ENCODE measurements around the gene PHACTR3.

Gene PHACTR3

DNA sequence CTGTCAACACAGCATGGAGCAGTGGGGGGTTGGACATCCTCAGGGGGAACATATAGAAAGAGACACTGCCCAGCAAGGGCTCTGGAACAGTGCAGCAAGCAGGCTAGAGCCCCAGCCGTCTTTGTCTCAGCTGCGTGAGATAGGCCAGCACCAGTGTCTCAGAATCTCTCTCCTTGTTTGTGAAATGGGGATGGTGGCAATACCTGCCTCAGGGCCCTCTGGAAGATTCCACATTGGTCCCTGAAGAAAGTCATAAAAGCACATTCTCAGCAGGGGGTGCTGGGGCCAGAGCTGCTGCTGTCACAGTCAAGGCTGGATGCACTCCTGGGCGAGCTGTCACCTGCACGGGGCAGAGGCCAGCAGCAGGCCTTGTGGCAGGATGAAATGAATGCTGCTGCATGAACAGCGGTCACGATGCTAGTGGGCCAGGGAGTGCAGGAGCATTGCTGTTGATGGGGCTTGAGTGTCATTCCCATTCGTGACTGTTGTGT, 207.4 kb downstream of the PHACTR3 start:
- Histone ChIP-seq H3K9me3 (ENCODE audit: insufficient read depth, low read depth, low read length) (0 out of 2 replicates have a peak, but pooled peaks cover 4% of the 10 kb centered on the region), H3K9ac (ENCODE audit: low read depth, low read length) (no peak overlapping the region), H3K4me3 (ENCODE audit: low read length) (no peak overlapping the region), H3K27ac (ENCODE audit: low read depth, low read length) (no peak overlapping the region), H3K4me1 (ENCODE audit: insufficient read depth, low read length) (no peaks in the 10 kb centered on the region), H3K36me3 (ENCODE audit: insufficient read depth, low read length) (no peaks in the 10 kb centered on the region), H3K27me3 (ENCODE audit: insufficient read depth, low read length) (no peaks in the 10 kb centered on the region)
- WGBS: 86% methylated on average over 7 of the region's 7 CpGs

DNA sequence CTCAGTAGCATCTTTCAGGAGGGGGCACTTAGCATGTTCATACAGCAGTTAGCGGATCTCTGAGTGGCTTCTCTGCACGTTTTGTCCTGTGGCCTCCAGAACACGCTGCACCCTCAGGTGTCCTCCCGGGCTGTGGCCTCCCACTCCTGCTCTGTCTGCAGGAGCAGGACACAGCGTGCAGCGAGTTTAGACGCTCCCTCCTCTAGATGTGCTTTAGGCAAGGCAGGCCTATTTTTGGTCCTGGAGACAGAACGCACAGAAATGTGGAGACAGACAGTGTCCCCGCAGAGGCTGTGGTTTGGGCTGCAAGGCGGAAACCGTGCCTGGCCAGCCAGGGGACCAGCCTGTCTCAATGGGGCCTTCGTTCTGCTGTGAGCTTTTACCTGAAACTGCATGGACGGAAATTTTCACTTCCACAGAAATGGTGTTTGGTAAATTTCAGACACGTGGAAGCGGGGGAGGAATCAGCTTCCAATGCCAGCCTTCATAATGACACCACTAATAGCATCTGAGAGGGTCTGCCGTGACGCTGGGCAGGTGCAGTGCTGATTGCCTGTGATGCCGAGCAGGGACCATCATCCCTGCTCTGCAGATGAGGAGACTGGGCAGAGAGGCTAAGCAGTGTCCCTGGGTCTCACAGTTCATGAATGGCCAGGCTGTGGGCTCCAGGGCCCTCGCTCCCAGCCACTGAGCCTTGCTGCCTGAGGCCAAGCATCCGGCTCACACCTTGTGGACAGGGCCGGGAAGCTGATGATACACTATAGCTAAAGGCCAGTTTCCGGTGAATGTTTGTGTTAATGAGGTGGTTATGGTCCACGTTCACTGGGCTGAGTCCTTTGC, 208.2 kb downstream of the PHACTR3 start:
- Histone ChIP-seq H3K4me1 (ENCODE audit: insufficient read depth, low read length) (no peaks in the 10 kb centered on the region), H3K4me3 (ENCODE audit: low read length) (no peak overlapping the region), H3K9ac (ENCODE audit: low read depth, low read length) (no peak overlapping the region), H3K27me3 (ENCODE audit: insufficient read depth, low read length) (no peaks in the 10 kb centered on the region), H3K9me3 (ENCODE audit: insufficient read depth, low read depth, low read length) (0 out of 2 replicates have a peak, but pooled peaks cover 4% of the 10 kb centered on the region), H3K36me3 (ENCODE audit: insufficient read depth, low read length) (no peaks in the 10 kb centered on the region), H3K27ac (ENCODE audit: low read depth, low read length) (no peak overlapping the region)
- 91% methylated on average over 23 of the region's 23 CpGs for WGBS

DNA sequence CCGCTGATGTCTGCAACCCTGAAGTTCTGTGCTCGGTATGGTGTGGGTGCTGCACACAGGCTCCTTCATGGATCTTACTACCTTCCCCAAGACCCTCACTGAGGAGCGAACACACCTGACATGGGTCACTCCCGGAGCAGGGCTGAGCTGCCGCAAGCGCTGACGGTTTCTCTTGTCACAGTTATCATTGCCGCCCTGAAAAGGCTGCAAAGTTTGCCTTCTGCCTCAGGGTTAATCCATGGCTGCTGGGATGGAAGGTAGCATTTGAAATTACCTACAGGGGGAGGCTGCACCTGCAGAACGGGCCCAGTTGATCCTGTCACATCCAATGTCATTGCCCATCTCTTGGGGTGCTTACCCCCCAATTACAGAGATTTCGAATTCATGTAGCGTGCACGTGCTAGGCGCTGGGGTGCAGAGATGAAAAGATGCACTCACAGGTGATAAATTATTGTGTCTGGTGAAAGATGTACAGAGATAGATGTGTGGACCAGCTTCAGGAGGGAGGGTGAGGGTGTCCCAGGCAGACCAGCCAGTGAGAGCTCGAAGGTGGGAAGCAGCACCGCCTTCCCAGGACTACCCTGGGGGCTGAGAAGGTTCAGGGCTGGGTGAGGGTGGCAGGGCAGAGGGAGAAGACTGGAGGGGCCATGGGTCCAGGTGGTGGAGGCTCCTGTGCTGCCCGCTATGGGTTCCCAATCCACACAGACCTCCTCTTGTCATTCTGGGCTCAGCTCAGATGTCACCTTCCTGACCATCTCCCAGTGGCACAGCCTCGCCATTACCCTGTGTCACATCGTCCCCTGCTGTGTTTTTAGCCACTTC, 209.0 kb downstream of the PHACTR3 start:
- H3K9me3 ChIP-seq (ENCODE audit: insufficient read depth, low read depth, low read length): 0 out of 2 replicates have a peak, but pooled peaks cover 4% of the 10 kb centered on the region
- H3K27me3 ChIP-seq (ENCODE audit: insufficient read depth, low read length): no peaks in the 10 kb centered on the region

DNA sequence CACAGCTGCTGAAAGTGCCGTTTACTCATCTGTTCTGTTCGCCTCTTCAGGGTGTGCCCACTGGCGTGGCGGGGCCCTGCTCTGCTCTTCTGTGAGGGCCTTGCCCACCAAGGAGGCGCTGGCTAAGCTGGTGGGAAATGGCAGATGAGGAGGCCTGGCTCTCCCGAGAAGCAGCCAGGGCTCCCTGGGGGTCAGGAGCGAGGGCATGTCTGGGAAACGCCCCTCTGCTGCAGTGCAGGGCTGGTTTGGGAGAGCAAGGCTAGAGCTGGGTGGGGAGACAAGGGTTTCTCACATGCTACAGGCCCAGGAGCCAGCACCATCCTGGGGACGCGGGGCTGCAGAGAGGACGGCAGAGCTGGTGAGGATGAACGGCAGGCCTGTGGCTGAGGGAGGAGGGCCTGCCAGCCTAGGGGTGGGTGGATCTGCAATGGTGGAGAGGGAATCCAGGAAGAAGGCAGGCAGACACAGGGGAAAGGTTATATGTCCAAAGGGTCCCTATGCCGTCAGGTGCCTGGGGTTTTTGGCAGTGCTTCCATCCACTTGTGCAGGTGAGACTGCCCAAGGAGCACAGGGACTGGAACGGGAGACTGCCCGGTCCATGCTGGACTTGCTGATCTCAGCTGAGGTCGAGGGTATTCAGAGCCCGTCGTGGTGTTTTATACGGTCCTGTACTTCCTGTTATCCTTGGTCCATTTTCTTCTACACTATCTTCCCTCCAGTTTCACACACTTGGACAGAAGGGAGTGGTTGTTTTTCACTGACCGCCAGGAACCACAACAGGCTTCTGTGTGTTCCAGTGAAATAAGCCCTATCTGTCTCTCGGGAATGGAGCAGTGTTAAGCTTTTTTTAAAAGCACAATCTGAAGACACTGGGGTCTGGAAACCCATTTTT, 209.9 kb downstream of the PHACTR3 start:
- H3K27me3 ChIP-seq (ENCODE audit: insufficient read depth, low read length): no peaks in the 10 kb centered on the region

More for the DNA sequence above, 209.0 kb downstream of the PHACTR3 start:
- Histone ChIP-seq H3K4me3 (ENCODE audit: low read length) (no peak overlapping the region), H3K4me1 (ENCODE audit: insufficient read depth, low read length) (no peaks in the 10 kb centered on the region), H3K27ac (ENCODE audit: low read depth, low read length) (no peak overlapping the region), H3K36me3 (ENCODE audit: insufficient read depth, low read length) (no peaks in the 10 kb centered on the region), H3K9ac (ENCODE audit: low read depth, low read length) (no peak overlapping the region)
- 89% methylated on average over 18 of the region's 18 CpGs for WGBS

DNA sequence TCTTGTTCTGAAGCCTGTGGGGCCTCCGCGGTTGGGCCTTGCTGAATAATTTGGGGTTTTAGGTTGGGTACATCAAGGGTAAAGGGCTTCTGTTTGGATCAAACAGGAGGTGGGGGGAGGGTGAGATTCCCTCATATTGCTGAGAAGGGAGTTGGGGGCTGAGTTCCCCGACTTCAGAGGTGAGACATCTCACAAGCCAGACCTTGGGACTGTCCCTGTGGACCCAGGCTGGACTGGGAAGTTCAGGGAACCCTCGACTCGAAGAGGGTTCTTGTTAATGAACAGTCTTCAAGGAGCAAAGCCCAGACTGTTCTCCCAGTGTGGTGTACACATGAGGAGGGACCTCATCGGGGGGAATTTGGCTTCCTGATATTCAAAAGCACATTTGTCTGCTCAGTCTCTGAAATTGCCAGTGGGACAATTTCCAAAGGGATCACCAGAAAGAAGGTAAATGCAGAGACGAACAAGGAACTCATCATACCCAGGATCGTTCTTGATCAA, 210.6 kb downstream of the PHACTR3 start:
- no peak overlapping the region for H3K4me3 ChIP-seq (ENCODE audit: low read length)
- H3K27me3 ChIP-seq (ENCODE audit: insufficient read depth, low read length): no peaks in the 10 kb centered on the region
- no peak overlapping the region for H3K9ac ChIP-seq (ENCODE audit: low read depth, low read length)
- no peaks in the 10 kb centered on the region for H3K36me3 ChIP-seq (ENCODE audit: insufficient read depth, low read length)
- 0 out of 2 replicates have a peak, but pooled peaks cover 4% of the 10 kb centered on the region for H3K9me3 ChIP-seq (ENCODE audit: insufficient read depth, low read depth, low read length)
- H3K27ac ChIP-seq (ENCODE audit: low read depth, low read length): no peak overlapping the region
- H3K4me1 ChIP-seq (ENCODE audit: insufficient read depth, low read length): no peaks in the 10 kb centered on the region
- WGBS: 87% methylated on average over 8 of the region's 8 CpGs

More for the DNA sequence above, 209.9 kb downstream of the PHACTR3 start:
- H3K36me3 ChIP-seq (ENCODE audit: insufficient read depth, low read length): no peaks in the 10 kb centered on the region
- H3K27ac ChIP-seq (ENCODE audit: low read depth, low read length): no peak overlapping the region
- no peak overlapping the region for H3K4me3 ChIP-seq (ENCODE audit: low read length)
- no peak overlapping the region for H3K9ac ChIP-seq (ENCODE audit: low read depth, low read length)
- 0 out of 2 replicates have a peak, but pooled peaks cover 4% of the 10 kb centered on the region for H3K9me3 ChIP-seq (ENCODE audit: insufficient read depth, low read depth, low read length)
- H3K4me1 ChIP-seq (ENCODE audit: insufficient read depth, low read length): no peaks in the 10 kb centered on the region
- 85% methylated on average over 21 of the region's 21 CpGs for WGBS

DNA sequence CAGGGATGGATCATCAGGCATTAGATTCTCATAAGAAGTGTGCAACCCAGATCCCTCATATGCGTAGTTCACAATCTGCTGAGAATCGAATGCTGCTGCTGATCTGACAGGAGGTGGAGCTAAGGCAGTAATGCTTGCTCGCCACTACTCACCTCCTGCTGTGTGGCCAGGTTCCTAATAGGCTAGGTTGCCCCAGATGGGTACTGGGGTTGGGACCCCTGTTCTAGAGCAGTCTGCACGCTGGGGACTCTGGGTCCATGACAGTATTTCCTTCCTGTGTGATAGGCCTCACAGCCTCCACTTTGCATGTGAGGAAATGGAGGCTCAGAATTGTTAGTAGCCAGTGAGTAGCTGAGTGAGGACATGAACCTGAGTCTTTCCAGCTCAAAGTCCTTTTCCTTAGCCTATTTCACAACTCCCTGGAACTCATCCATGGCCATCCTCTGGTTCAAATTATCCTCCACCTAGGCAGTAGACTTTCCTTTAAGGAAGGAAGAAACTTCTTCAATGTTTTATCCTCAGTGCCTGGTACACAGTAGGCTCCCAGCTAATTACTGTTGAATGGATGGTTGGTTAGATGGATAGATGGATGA, 211.9 kb downstream of the PHACTR3 start:
- WGBS: 76% methylated on average over 4 of the region's 4 CpGs
- 0 out of 2 replicates have a peak, but pooled peaks cover 4% of the 10 kb centered on the region for H3K9me3 ChIP-seq (ENCODE audit: insufficient read depth, low read depth, low read length)

DNA sequence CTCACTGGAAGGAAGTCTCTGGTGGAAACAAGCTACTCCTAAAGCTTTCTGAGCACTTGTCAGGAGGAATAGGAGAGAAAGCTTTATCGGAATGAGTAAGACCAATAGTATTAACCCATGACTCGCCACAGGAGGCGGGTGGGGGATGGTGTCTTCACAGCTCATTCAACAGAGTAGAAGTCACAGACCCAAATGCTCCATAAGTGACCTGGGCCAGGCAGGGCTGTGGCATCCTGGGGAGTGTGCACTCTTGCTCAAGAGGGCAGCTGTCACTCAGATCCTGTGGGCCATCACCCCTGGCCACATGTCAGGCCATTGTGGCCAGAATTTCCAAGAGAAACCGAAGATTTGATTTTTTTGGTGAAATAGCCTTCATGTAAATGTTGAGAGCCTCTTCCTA, 213.1 kb downstream of the PHACTR3 start:
- H3K4me3 ChIP-seq (ENCODE audit: low read length): no peak overlapping the region
- no peaks in the 10 kb centered on the region for H3K4me1 ChIP-seq (ENCODE audit: insufficient read depth, low read length)
- H3K9me3 ChIP-seq (ENCODE audit: insufficient read depth, low read depth, low read length): 0 out of 2 replicates have a peak, but pooled peaks cover 4% of the 10 kb centered on the region
- no peak overlapping the region for H3K27ac ChIP-seq (ENCODE audit: low read depth, low read length)
- no peaks in the 10 kb centered on the region for H3K27me3 ChIP-seq (ENCODE audit: insufficient read depth, low read length)
- no peaks in the 10 kb centered on the region for H3K36me3 ChIP-seq (ENCODE audit: insufficient read depth, low read length)
- H3K9ac ChIP-seq (ENCODE audit: low read depth, low read length): no peak overlapping the region
- WGBS: 92% methylated on average over 4 of the region's 4 CpGs

More for the DNA sequence above, 211.9 kb downstream of the PHACTR3 start:
- Histone ChIP-seq H3K36me3 (ENCODE audit: insufficient read depth, low read length) (no peaks in the 10 kb centered on the region), H3K27me3 (ENCODE audit: insufficient read depth, low read length) (no peaks in the 10 kb centered on the region), H3K4me3 (ENCODE audit: low read length) (no peak overlapping the region), H3K9ac (ENCODE audit: low read depth, low read length) (no peak overlapping the region), H3K27ac (ENCODE audit: low read depth, low read length) (no peak overlapping the region), H3K4me1 (ENCODE audit: insufficient read depth, low read length) (no peaks in the 10 kb centered on the region)

DNA sequence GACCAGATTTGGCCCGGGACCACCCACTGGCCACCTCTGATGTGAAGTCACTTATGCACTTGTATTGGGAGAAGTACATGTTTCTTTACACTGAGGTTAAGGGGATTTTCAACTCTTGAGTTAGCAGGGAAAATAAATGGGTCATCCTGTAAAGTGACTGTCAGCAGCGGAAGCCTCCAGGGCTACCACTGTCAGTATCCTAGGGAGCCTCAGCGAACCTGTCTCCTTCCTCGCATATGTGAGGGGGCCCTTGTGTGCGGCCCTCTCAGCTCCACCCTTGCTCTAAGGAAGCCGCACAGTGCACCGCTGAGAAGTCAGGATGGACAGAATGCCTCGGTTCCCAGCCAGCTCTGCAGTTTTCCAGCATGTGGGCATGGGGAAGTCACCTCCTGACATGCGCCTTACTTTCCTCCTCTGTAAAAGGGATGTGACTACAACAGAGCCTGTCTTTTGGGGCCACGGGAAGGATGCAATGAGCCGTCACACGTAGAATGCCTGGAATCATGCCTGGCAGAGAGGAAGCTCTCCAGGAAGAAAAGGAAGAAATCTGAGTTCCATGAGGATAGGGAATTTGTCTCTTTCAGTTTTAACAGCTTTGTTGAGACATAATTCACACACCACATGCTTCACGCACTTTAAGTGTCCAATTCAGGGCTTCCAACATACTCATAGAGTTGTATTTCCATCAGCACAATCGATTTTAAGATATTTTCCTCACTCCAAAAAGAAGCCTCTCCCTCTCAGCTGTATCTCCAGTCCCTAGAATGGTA, 213.7 kb downstream of the PHACTR3 start:
- Histone ChIP-seq H3K27me3 (ENCODE audit: insufficient read depth, low read length) (no peaks in the 10 kb centered on the region), H3K9ac (ENCODE audit: low read depth, low read length) (no peak overlapping the region), H3K9me3 (ENCODE audit: insufficient read depth, low read depth, low read length) (0 out of 2 replicates have a peak, but pooled peaks cover 2% of the 10 kb centered on the region), H3K4me3 (ENCODE audit: low read length) (no peak overlapping the region), H3K27ac (ENCODE audit: low read depth, low read length) (no peak overlapping the region), H3K36me3 (ENCODE audit: insufficient read depth, low read length) (no peaks in the 10 kb centered on the region), H3K4me1 (ENCODE audit: insufficient read depth, low read length) (no peaks in the 10 kb centered on the region)
- WGBS: 85% methylated on average over 14 of the region's 14 CpGs

DNA sequence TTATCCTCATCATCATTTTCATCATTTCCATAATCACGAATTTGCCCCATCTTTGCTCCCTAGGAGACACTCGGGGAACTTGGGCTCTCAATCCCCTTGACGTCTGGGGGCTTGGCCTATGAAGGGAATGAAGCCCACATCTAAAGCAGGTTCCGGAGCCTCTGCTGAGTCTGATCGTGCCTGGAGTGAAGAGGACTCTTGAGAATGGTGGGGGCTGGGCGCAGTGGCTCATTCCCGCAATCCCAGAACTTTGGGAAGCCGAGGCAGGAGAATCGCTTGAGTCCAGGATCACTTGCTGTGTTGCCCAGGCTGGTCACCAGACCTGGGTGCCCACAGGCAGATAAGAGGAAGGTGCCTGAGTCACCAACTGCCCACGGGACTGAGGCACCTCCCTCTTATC, 214.6 kb downstream of the PHACTR3 start:
- no peak overlapping the region for H3K4me3 ChIP-seq (ENCODE audit: low read length)
- H3K36me3 ChIP-seq (ENCODE audit: insufficient read depth, low read length): no peaks in the 10 kb centered on the region
- no peak overlapping the region for H3K27ac ChIP-seq (ENCODE audit: low read depth, low read length)
- H3K9me3 ChIP-seq (ENCODE audit: insufficient read depth, low read depth, low read length): no peaks in the 10 kb centered on the region
- WGBS: 84% methylated on average over 10 of the region's 10 CpGs
- no peak overlapping the region for H3K9ac ChIP-seq (ENCODE audit: low read depth, low read length)
- H3K4me1 ChIP-seq (ENCODE audit: insufficient read depth, low read length): no peaks in the 10 kb centered on the region
- no peaks in the 10 kb centered on the region for H3K27me3 ChIP-seq (ENCODE audit: insufficient read depth, low read length)
